ENCODE measurements around the gene PRR22.

- TF ChIP-seq, protein P1, sequence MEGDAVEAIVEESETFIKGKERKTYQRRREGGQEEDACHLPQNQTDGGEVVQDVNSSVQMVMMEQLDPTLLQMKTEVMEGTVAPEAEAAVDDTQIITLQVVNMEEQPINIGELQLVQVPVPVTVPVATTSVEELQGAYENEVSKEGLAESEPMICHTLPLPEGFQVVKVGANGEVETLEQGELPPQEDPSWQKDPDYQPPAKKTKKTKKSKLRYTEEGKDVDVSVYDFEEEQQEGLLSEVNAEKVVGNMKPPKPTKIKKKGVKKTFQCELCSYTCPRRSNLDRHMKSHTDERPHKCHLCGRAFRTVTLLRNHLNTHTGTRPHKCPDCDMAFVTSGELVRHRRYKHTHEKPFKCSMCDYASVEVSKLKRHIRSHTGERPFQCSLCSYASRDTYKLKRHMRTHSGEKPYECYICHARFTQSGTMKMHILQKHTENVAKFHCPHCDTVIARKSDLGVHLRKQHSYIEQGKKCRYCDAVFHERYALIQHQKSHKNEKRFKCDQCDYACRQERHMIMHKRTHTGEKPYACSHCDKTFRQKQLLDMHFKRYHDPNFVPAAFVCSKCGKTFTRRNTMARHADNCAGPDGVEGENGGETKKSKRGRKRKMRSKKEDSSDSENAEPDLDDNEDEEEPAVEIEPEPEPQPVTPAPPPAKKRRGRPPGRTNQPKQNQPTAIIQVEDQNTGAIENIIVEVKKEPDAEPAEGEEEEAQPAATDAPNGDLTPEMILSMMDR (IDR thresholded peaks at IDR 0.05), result no peak
- TF ChIP-seq POLR2AphosphoS5 (IDR thresholded peaks at IDR 0.05), result no peak
- no peak for TF ChIP-seq EP300 (IDR thresholded peaks at IDR 0.05)
- no peak for TF ChIP-seq POLR2A (IDR thresholded peaks at IDR 0.05)
Observed at GRCh38 chr19:5808120-5808816, 23.7 kb upstream of the PRR22 start.

All from suprapubic skin (tissue), 4 donors.